HepG2 (cell line): ENCODE measurements around the gene LSM8. TPM values are rescaled to one million over a fixed set of nuclear protein-coding genes. Genes with fewer than 3 reads are reported as not detected.
A peak's percentile ranks its signal among the peaks of the same experiment; 100 is the strongest.

Experiments used
- ARNT2 ChIP-seq: sonication (generic); formaldehyde crosslinking; IDR thresholded peaks from 2 replicates; pipeline ENCODE4 v1.8.0; 2022; ENCODE audit warnings: mild to moderate bottlenecking, low read depth, missing genetic modification reagents, moderate library complexity
- BORCS8-MEF2B ChIP-seq: sonication (generic); formaldehyde crosslinking; IDR thresholded peaks from 2 replicates; pipeline ENCODE4 v1.8.0; 2022; ENCODE audit warnings: mild to moderate bottlenecking, missing genetic modification reagents
- BRD4 ChIP-seq: sonication (generic); formaldehyde crosslinking; IDR thresholded peaks from 2 replicates; pipeline ENCODE4 v1.4.0; 2020; ENCODE audit warnings: missing genetic modification reagents
- CENPX ChIP-seq: sonication (generic); formaldehyde crosslinking; IDR thresholded peaks from 2 replicates; pipeline ENCODE4 v1.9.0; 2021; ENCODE audit warnings: mild to moderate bottlenecking, missing genetic modification reagents, moderate library complexity
- DMAP1 ChIP-seq: IDR thresholded peaks from 2 replicates; pipeline ENCODE4 v1.6.1; 2016
- FIP1L1 ChIP-seq: fragments of 200-400 bp; formaldehyde crosslinking; IDR thresholded peaks from 2 replicates; pipeline ENCODE4 v1.6.1; 2018; ENCODE audit warnings: low read depth, mild to moderate bottlenecking, low read length, moderate library complexity, borderline replicate concordance; ENCODE audit not compliant: insufficient read depth
- GABPA ChIP-seq, 2 experiments: IDR thresholded peaks; 2 replicates each; pipeline ENCODE4 v1.6.1; 2011 to 2016; ENCODE audit warnings: low read depth in 2 of 2, low read length in 1 of 2, missing biosample characterization in 1 of 2, missing genetic modification characterization in 1 of 2
- GPN1 ChIP-seq: sonication (generic); formaldehyde crosslinking; IDR thresholded peaks from 2 replicates; pipeline ENCODE4 v1.5.1; 2020; ENCODE audit warnings: missing genetic modification reagents, borderline replicate concordance
- GRHL1 ChIP-seq: sonication (generic); formaldehyde crosslinking; conservative IDR thresholded peaks from 2 replicates; pipeline ENCODE4 v1.8.0; 2022; ENCODE audit warnings: missing genetic modification reagents
- HMGA1 ChIP-seq: sonication (generic); formaldehyde crosslinking; conservative IDR thresholded peaks from 2 replicates; pipeline ENCODE4 v1.4.0; 2020; ENCODE audit warnings: missing genetic modification reagents
- HMGXB4 ChIP-seq, 2 experiments: sonication (generic) in 1 of 2; formaldehyde crosslinking in 1 of 2; IDR thresholded peaks; 2 replicates each; pipeline versions ENCODE4 v1.4.0 to v1.6.1; 2018 to 2020; ENCODE audit warnings: missing genetic modification reagents in 2 of 2, borderline replicate concordance in 1 of 2, low read depth in 1 of 2, mild to moderate bottlenecking in 1 of 2, missing biosample characterization in 1 of 2
- MXI1 ChIP-seq: IDR thresholded peaks from 3 replicates; pipeline ENCODE4 v1.6.1; 2012; ENCODE audit warnings: low read depth, low read length, inconsistent platforms, borderline replicate concordance
- PHF21A ChIP-seq: sonication (generic); formaldehyde crosslinking; IDR thresholded peaks from 2 replicates; pipeline ENCODE4 v1.5.0; 2020; ENCODE audit warnings: mild to moderate bottlenecking, missing genetic modification reagents
- RAD51 ChIP-seq: fragments of 450-650 bp; IDR thresholded peaks from 2 replicates; pipeline ENCODE4 v1.6.1; 2016; ENCODE audit warnings: borderline replicate concordance
- SKIL ChIP-seq: sonication (generic); formaldehyde crosslinking; IDR thresholded peaks from 2 replicates; pipeline ENCODE4 v1.8.0; 2022; ENCODE audit warnings: missing genetic modification reagents, mild to moderate bottlenecking, moderate library complexity, borderline replicate concordance
- ZBED4 ChIP-seq: sonication (generic); formaldehyde crosslinking; IDR thresholded peaks from 2 replicates; pipeline ENCODE4 v1.4.0; 2020; ENCODE audit warnings: missing genetic modification reagents, borderline replicate concordance
- polyA plus RNA-seq, 8 experiments: library from polyadenylated mRNA; depleted of rRNA in 3 of 8; stranded (reverse) in 7 of 8; unstranded in 1 of 8; fragments of >200 nt; fragmentation: Illumina TruSeq in 4 of 8; extraction: Trizol in 4 of 8; gene quantifications; 2 replicates each; pipeline versions ENCODE4 v1.2.1 to v1.2.3, GENCODE V29; 2011 to 2016; ENCODE audit warnings: low read depth in 4 of 8, missing spikeins in 1 of 8, mixed read lengths in 1 of 8; ENCODE audit not compliant: insufficient read depth in 1 of 8
- total RNA-seq, 5 experiments: library from RNA; depleted of rRNA; stranded (reverse); fragments of >200 nt; fragmentation: Illumina TruSeq; extraction: Trizol; gene quantifications; 2 replicates each; pipeline ENCODE4 v1.2.3, GENCODE V29; 2016; ENCODE audit warnings: low read depth in 1 of 5

The LSM8 gene
- total and polyA plus RNA-seq, 2 of the 13 experiments (the other 11 are each of a cell fraction or from before 2014, with no cell fraction given), result 44.3 to 67.3 TPM

GRCh38 chr7:118183786-118184564 lies at the start of gene LSM8 (continued):
- TF ChIP-seq HMGXB4 (CRISPR knock-in tag; IDR thresholded peaks at IDR 0.05; ENCODE audit: borderline replicate concordance in 1 of 2, low read depth in 1 of 2) (peak; percentile 71 to 75), DMAP1 (CRISPR knock-in tag) (peak; percentile 87), CENPX (no peak), FIP1L1 (no peak), RAD51 (no peak), BORCS8-MEF2B (peak; percentile 70; the same call in 1 of the 2 replicates), PHF21A (CRISPR knock-in tag) (peak; percentile 74; the same call in 1 of the 2 replicates), SKIL (CRISPR knock-in tag) (no peak), HMGA1 (no peak), ZBED4 (CRISPR knock-in tag) (peak; percentile 99), BRD4 (no peak; the same call in 1 of the 2 replicates), GPN1 (CRISPR knock-in tag) (peak; percentile 92; the same call in 1 of the 2 replicates), GABPA (IDR thresholded peaks at IDR 0.05; ENCODE audit: low read depth, low read length) (peak; percentile 16; the same call in 1 of the 2 replicates), GABPA (CRISPR knock-in tag; IDR thresholded peaks at IDR 0.05; ENCODE audit: low read depth) (peak; percentile 83), ARNT2 (CRISPR knock-in tag) (peak; percentile 94), GRHL1 (CRISPR knock-in tag) (no peak), MXI1 (peak; percentile 54; the same call in 1 of the 3 replicates)
